ENCODE results near the gene SNAPC1. TPM values are rescaled to one million over a fixed set of nuclear protein-coding genes. Genes with fewer than 3 reads are reported as not detected.

Gene SNAPC1
- total RNA-seq, 1 experiment from 2014 or later, result 6.8 TPM

- Mint-ChIP-seq H3K27me3 (ENCODE audit: low read depth) (peaks cover 62% of the 10 kb centered on the region), H3K27ac (no peak overlapping the region), H3K4me3 (peak overlapping the region; percentile 79 to 94), H3K36me3 (ENCODE audit: insufficient read depth in 1 of 3, low read depth in 3 of 3) (peaks cover 0 to 2% (median 0%) of the 10 kb centered on the region in 3 experiments; a peak in 2 of 7 replicates), H3K9me3 (peaks cover 0 to 3% of the 10 kb centered on the region in 2 experiments; a peak in 4 of 5 replicates), H3K4me1 (peaks cover 6 to 10% of the 10 kb centered on the region in 2 experiments; a peak in 3 of 4 replicates)
- H2AK5ac ChIP-seq (ENCODE audit: insufficient read length, low read length), result no peak overlapping the region
- TF ChIP-seq, protein P1, sequence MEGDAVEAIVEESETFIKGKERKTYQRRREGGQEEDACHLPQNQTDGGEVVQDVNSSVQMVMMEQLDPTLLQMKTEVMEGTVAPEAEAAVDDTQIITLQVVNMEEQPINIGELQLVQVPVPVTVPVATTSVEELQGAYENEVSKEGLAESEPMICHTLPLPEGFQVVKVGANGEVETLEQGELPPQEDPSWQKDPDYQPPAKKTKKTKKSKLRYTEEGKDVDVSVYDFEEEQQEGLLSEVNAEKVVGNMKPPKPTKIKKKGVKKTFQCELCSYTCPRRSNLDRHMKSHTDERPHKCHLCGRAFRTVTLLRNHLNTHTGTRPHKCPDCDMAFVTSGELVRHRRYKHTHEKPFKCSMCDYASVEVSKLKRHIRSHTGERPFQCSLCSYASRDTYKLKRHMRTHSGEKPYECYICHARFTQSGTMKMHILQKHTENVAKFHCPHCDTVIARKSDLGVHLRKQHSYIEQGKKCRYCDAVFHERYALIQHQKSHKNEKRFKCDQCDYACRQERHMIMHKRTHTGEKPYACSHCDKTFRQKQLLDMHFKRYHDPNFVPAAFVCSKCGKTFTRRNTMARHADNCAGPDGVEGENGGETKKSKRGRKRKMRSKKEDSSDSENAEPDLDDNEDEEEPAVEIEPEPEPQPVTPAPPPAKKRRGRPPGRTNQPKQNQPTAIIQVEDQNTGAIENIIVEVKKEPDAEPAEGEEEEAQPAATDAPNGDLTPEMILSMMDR (conservative IDR thresholded peaks at IDR 0.05), result no peak
- H3K4me1 ChIP-seq (ENCODE audit: insufficient read depth, low read length), result no peaks in the 10 kb centered on the region
- H3K9me3 ChIP-seq (ENCODE audit: control insufficient read depth, low read depth, low read length), result no peaks in the 10 kb centered on the region
- H3K79me2 ChIP-seq (ENCODE audit: insufficient read depth, low read length), result no peaks in the 10 kb centered on the region
- no peak overlapping the region for H3K23ac ChIP-seq (ENCODE audit: insufficient read length, low read depth, low read length)
- H4K91ac ChIP-seq (ENCODE audit: insufficient read length, low read depth, low read length), result no peak overlapping the region
- no peak overlapping the region for H3K18ac ChIP-seq (ENCODE audit: insufficient read length, low read depth, low read length)
- no peak overlapping the region for H2BK12ac ChIP-seq (ENCODE audit: insufficient read length, low read depth, low read length)
- no peak overlapping the region for H2AFZ ChIP-seq (ENCODE audit: low read length)
- H2BK15ac ChIP-seq (ENCODE audit: low read depth, low read length), result no peak overlapping the region; the same call in 1 of the 2 replicates
- no peaks in the 10 kb centered on the region for H4K20me1 ChIP-seq (ENCODE audit: control insufficient read depth, insufficient read depth, insufficient read length)
- H3K27ac ChIP-seq (ENCODE audit: insufficient read length, low read depth, low read length), result no peak overlapping the region
- peak overlapping the region; percentile 50; the same call in 1 of the 2 replicates for H3K14ac ChIP-seq (ENCODE audit: insufficient read depth, low read length)
- H3K56ac ChIP-seq (ENCODE audit: insufficient read length, low read depth, low read length), result no peak overlapping the region
- DNase-seq, result no peak
- H3K23me2 ChIP-seq (ENCODE audit: insufficient read length, low read depth, low read length, poor library complexity, severe bottlenecking), result peaks cover 6% of the 10 kb centered on the region
- WGBS (ENCODE audit: extremely low coverage, insufficient read length, low lambda C conversion rate), result no CpG with 5 or more reads among the region's 25 CpGs
- H4K5ac ChIP-seq (ENCODE audit: insufficient read length, low read depth, low read length), result no peak overlapping the region
- H2BK20ac ChIP-seq (ENCODE audit: low read depth, low read length, poor library complexity, severe bottlenecking), result no peak overlapping the region
- no peak overlapping the region for H4K8ac ChIP-seq (replicated peaks; ENCODE audit: insufficient read length, low read depth, low read length)
- H3T11ph ChIP-seq (ENCODE audit: low read length), result no peak overlapping the region
- peak overlapping the region; percentile 10 for H3K9ac ChIP-seq (ENCODE audit: extremely low read depth, insufficient read length, low read length)
- no peak overlapping the region for H2BK5ac ChIP-seq (ENCODE audit: insufficient read length, low read length)
- H3K27me3 ChIP-seq (ENCODE audit: insufficient read depth, low read length), result peaks cover 15% of the 10 kb centered on the region
- peak overlapping the region; percentile 65 for H3K4me2 ChIP-seq (ENCODE audit: insufficient read depth, insufficient read length, low read length)
- no peak overlapping the region for H3K4ac ChIP-seq (ENCODE audit: low read depth, low read length)
- H2BK120ac ChIP-seq (ENCODE audit: low read depth, low read length, poor library complexity, severe bottlenecking), result no peak overlapping the region
- no peaks in the 10 kb centered on the region for H3K79me1 ChIP-seq (ENCODE audit: insufficient read depth, low read depth, low read length, poor library complexity, severe bottlenecking)
Observed at GRCh38 chr14:61813096-61813606, 50.9 kb downstream of the SNAPC1 start.

Data from H9 (cell line).